H1 (cell line): ENCODE measurements around the gene FGFR2.

Experiments used
- CEBPB ChIP-seq: IDR thresholded peaks from 2 replicates; pipeline ENCODE4 v1.6.1; 2012; ENCODE audit warnings: low read depth, low read length
- EZH2 ChIP-seq: fragments of 200-600 bp; sonication (generic); IDR thresholded peaks from 2 replicates; pipeline ENCODE4 v1.7.1; 2012; ENCODE audit warnings: low read depth, mild to moderate bottlenecking, moderate library complexity, low read length, inconsistent platforms; ENCODE audit not compliant: severe bottlenecking
- POLR2A ChIP-seq, 2 experiments: IDR thresholded peaks; 1 replicate in 1 of 2; 2 replicates in 1 of 2; pipeline ENCODE4 v1.6.1; 2011; ENCODE audit warnings: low read depth in 2 of 2, low read length in 2 of 2, mild to moderate bottlenecking in 2 of 2; ENCODE audit errors: control extremely low read depth in 1 of 2
- SIN3A ChIP-seq, 2 experiments: IDR thresholded peaks in 1 of 2; conservative IDR thresholded peaks in 1 of 2; 2 replicates each; pipeline ENCODE4 v1.6.1; 2011 to 2012; ENCODE audit warnings: low read length in 2 of 2, improper control_type of control experiment in 1 of 2, low read depth in 1 of 2, mild to moderate bottlenecking in 1 of 2
- TAF7 ChIP-seq: optimal IDR thresholded peaks from 2 replicates; pipeline ENCODE3; 2011; ENCODE audit warnings: low read depth, mild to moderate bottlenecking, inconsistent platforms, low read length, moderate library complexity, borderline replicate concordance
- TF ChIP-seq, protein P1 (sequence below), 3 experiments: IDR thresholded peaks; 1 replicate in 2 of 3; 2 replicates in 1 of 3; pipeline versions ENCODE4 v1.5.1 to v1.6.1; 2011; ENCODE audit warnings: low read length in 3 of 3, mild to moderate bottlenecking in 3 of 3, inconsistent platforms in 2 of 3, low read depth in 1 of 3, moderate library complexity in 1 of 3; ENCODE audit not compliant: insufficient read depth in 1 of 3; ENCODE audit errors: control extremely low read depth in 1 of 3

DNA sequence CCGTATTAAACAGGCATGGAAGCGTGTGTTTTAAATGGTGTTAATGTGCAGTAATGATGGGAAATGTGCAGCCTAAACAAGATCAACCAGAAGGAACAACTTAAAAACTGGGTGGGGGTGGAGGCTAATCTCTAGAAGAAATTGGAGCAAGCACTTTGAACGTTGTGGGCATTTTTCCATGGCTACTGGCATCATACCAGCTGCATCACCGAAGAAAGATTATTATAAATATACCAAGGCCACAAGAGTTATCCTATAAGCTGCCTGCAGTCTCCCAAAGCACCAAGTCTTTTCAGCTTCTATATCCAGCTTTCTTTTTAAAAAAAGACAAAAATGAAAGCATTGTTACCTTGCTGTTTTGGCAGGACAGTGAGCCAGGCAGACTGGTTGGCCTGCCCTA is 79.9 kb downstream of the FGFR2 start:
- TF ChIP-seq, protein P1, sequence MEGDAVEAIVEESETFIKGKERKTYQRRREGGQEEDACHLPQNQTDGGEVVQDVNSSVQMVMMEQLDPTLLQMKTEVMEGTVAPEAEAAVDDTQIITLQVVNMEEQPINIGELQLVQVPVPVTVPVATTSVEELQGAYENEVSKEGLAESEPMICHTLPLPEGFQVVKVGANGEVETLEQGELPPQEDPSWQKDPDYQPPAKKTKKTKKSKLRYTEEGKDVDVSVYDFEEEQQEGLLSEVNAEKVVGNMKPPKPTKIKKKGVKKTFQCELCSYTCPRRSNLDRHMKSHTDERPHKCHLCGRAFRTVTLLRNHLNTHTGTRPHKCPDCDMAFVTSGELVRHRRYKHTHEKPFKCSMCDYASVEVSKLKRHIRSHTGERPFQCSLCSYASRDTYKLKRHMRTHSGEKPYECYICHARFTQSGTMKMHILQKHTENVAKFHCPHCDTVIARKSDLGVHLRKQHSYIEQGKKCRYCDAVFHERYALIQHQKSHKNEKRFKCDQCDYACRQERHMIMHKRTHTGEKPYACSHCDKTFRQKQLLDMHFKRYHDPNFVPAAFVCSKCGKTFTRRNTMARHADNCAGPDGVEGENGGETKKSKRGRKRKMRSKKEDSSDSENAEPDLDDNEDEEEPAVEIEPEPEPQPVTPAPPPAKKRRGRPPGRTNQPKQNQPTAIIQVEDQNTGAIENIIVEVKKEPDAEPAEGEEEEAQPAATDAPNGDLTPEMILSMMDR (IDR thresholded peaks at IDR 0.05; ENCODE audit: control extremely low read depth in 1 of 3, insufficient read depth in 1 of 3, low read depth in 1 of 3, low read length in 3 of 3): no peak
- TF ChIP-seq TAF7 (no peak), POLR2A (IDR thresholded peaks at IDR 0.05; ENCODE audit: control extremely low read depth in 1 of 2, low read depth in 2 of 2, low read length in 2 of 2) (no peak), SIN3A (conservative IDR thresholded peaks at IDR 0.05 in 1 of 2, IDR thresholded peaks at IDR 0.05 in 1 of 2; ENCODE audit: low read depth in 1 of 2, low read length in 2 of 2) (no peak), EZH2 (no peak), CEBPB (no peak)
